HL-60 (cell line): ENCODE results near the gene ASTN2.

Source experiments
- DNase-seq, 2 experiments: peaks; one replicate each; pipeline ENCODE4 v3.0.0-alpha.2; 2010 to 2020; ENCODE audit warnings: low read depth in 1 of 2, low spot score in 1 of 2
- H3K27ac ChIP-seq: fragments of 250-450 bp; sonication (Bioruptor Pico); replicated peaks from 2 replicates; pipeline ENCODE4 v1.5.1; 2020; ENCODE audit warnings: mild to moderate bottlenecking, moderate library complexity
- H3K27me3 ChIP-seq: fragments of 250-450 bp; sonication (Bioruptor Pico); 2 replicates; pipeline ENCODE4 v1.5.1; 2021; ENCODE audit warnings: mild to moderate bottlenecking, moderate library complexity; ENCODE audit not compliant: insufficient read depth, poor library complexity, severe bottlenecking
- H3K4me3 ChIP-seq: replicated peaks from 2 replicates; pipeline ENCODE4 v1.5.1; 2011; ENCODE audit warnings: mild to moderate bottlenecking, control low read depth, low read length; ENCODE audit not compliant: insufficient read depth
- CTCF ChIP-seq: IDR thresholded peaks from one replicate; pipeline ENCODE4 v1.5.1; 2011; ENCODE audit warnings: low read length, control low read depth, inconsistent platforms; ENCODE audit not compliant: insufficient read depth
- GABPA ChIP-seq: IDR thresholded peaks from 2 replicates; pipeline ENCODE4 v1.6.1; 2012; ENCODE audit warnings: low read depth
- POLR2AphosphoS5 ChIP-seq: IDR thresholded peaks from 2 replicates; pipeline ENCODE4 v1.6.1; 2012; ENCODE audit warnings: low read depth
- REST ChIP-seq: IDR thresholded peaks from 2 replicates; pipeline ENCODE4 v1.6.1; 2012; ENCODE audit warnings: low read depth; ENCODE audit not compliant: insufficient replicate concordance
- SPI1 ChIP-seq: IDR thresholded peaks from 2 replicates; pipeline ENCODE4 v1.6.1; 2012; ENCODE audit warnings: low read depth, mild to moderate bottlenecking, borderline replicate concordance

The ASTN2 gene

GRCh38 chr9:116933251-116933650 lies 481.6 kb downstream of the ASTN2 start:
- no peak for TF ChIP-seq GABPA
- TF ChIP-seq POLR2AphosphoS5, result no peak
- H3K27ac ChIP-seq, result no peak overlapping the region
- no peak overlapping the region for H3K4me3 ChIP-seq
- DNase-seq, result no peak
- H3K27me3 ChIP-seq, result no peaks in the 10 kb centered on the region

- H3K27ac ChIP-seq, result no peak overlapping the region
- TF ChIP-seq SPI1, result no peak
- TF ChIP-seq GABPA, result no peak
- no peak for TF ChIP-seq CTCF
- no peak for TF ChIP-seq POLR2AphosphoS5
- TF ChIP-seq REST, result no peak
- H3K27me3 ChIP-seq, result no peaks in the 10 kb centered on the region
- no peak overlapping the region for H3K4me3 ChIP-seq
- DNase-seq, result no peak
Measured at GRCh38 chr9:116929621-116930020, 485.2 kb downstream of the ASTN2 start.

- peak; percentile 22; the same call in 1 of the 2 replicates for TF ChIP-seq SPI1
- no peak for TF ChIP-seq CTCF
- no peak for TF ChIP-seq GABPA
- no peak for TF ChIP-seq REST
- Histone ChIP-seq H3K27me3 (no peaks in the 10 kb centered on the region), H3K4me3 (no peak overlapping the region), H3K27ac (no peak overlapping the region)
- DNase-seq, result no peak
Measured at GRCh38 chr9:116928884-116929283, 486.0 kb downstream of the ASTN2 start.

- DNase-seq, result no peak
- Histone ChIP-seq H3K27ac (no peak overlapping the region), H3K4me3 (no peak overlapping the region), H3K27me3 (no peaks in the 10 kb centered on the region)
- TF ChIP-seq GABPA, result no peak
- TF ChIP-seq POLR2AphosphoS5, result no peak
- TF ChIP-seq CTCF, result no peak
- TF ChIP-seq SPI1, result no peak
- TF ChIP-seq REST, result no peak
Measured at GRCh38 chr9:116928289-116928688, 486.6 kb downstream of the ASTN2 start.
